Measurements from ENCODE around the gene GRIN3A.

Gene GRIN3A

GRCh38 chr9:101524371-101524770 is 214.1 kb downstream of the GRIN3A start:
- TF ChIP-seq CTCF (IDR thresholded peaks at IDR 0.05; ENCODE audit: unreplicated experiment in 3 of 3) = no peak
- Mint-ChIP-seq H3K4me1 (no peaks in the 10 kb centered on the region), H3K4me3 (no peak overlapping the region), H3K9me3 (no peaks in the 10 kb centered on the region), H3K27me3 (ENCODE audit: low read depth) (peaks cover 4% of the 10 kb centered on the region), H3K27ac (no peak overlapping the region), H3K36me3 (ENCODE audit: low read depth) (no peaks in the 10 kb centered on the region)
